DMS153 (cell line): ENCODE measurements around the gene EDA.
"Not testable (repeated sequence)": the region's sequence is repeated elsewhere in the genome, so short reads cannot be mapped to it uniquely, and the experiment has no call there.

Experiments
- DNase-seq: peaks from one replicate; lab custom pipeline; 2025; lab: John Stamatoyannopoulos, UW

Gene EDA

GRCh38 chrX:69959712-69960111, 343.8 kb downstream of the EDA start:
- DNase-seq, result no peak

GRCh38 chrX:69961365-69962072, 345.6 kb downstream of the EDA start:
- DNase-seq, result no peak

- no peak for DNase-seq
These were observed 353.0 kb downstream of the EDA start for GRCh38 chrX:69968950-69969349.

- DNase-seq, result no peak
These were observed 353.5 kb downstream of the EDA start for GRCh38 chrX:69969460-69969859.

- DNase-seq, result no peak
These were observed 371.8 kb downstream of the EDA start for GRCh38 chrX:69987691-69988090.

- no peak for DNase-seq
These were observed 373.1 kb downstream of the EDA start for GRCh38 chrX:69988955-69989394.

- no peak for DNase-seq
These were observed 375.8 kb downstream of the EDA start for GRCh38 chrX:69991685-69992084.

GRCh38 chrX:69993494-69993893, 377.6 kb downstream of the EDA start:
- DNase-seq, result no peak

- no peak for DNase-seq
These were observed 379.6 kb downstream of the EDA start for GRCh38 chrX:69995362-69996112.

- DNase-seq, result no peak
These were observed 380.2 kb downstream of the EDA start for GRCh38 chrX:69996113-69996468.

- not testable (repeated sequence) for DNase-seq
These were observed 382.4 kb downstream of the EDA start for GRCh38 chrX:69998299-69998698.

GRCh38 chrX:70001269-70001668, 385.4 kb downstream of the EDA start:
- no peak for DNase-seq

GRCh38 chrX:70001708-70002341, 385.9 kb downstream of the EDA start:
- no peak for DNase-seq

- no peak for DNase-seq
These were observed 392.0 kb downstream of the EDA start for GRCh38 chrX:70007946-70008345.

GRCh38 chrX:70009049-70009448, 393.1 kb downstream of the EDA start:
- DNase-seq, result no peak

GRCh38 chrX:70009970-70010369, 394.1 kb downstream of the EDA start:
- DNase-seq, result no peak

- no peak for DNase-seq
These were observed 396.8 kb downstream of the EDA start for GRCh38 chrX:70012756-70013155.

GRCh38 chrX:70013466-70014381, 397.8 kb downstream of the EDA start:
- no peak for DNase-seq

GRCh38 chrX:70016513-70016912, 400.6 kb downstream of the EDA start:
- no peak for DNase-seq

GRCh38 chrX:70022616-70023015, 406.7 kb downstream of the EDA start:
- DNase-seq, result no peak

GRCh38 chrX:70025464-70025863, 409.6 kb downstream of the EDA start:
- DNase-seq, result no peak
